ENCODE data around the gene NIBAN1. TPM values are rescaled to one million over a fixed set of nuclear protein-coding genes. Genes with fewer than 3 reads are reported as not detected.

NIBAN1 gene
- total RNA-seq, 1 experiment from 2014 or later: 19.5 TPM

- Mint-ChIP-seq H3K27me3 (ENCODE audit: unreplicated experiment) (no peaks in the 10 kb centered on the region), H3K36me3 (ENCODE audit: insufficient read depth, unreplicated experiment) (peaks cover 5% of the 10 kb centered on the region), H3K4me3 (ENCODE audit: low read depth, unreplicated experiment) (peak overlapping the region; percentile 40), H3K9me3 (ENCODE audit: low read depth, unreplicated experiment) (no peaks in the 10 kb centered on the region), H3K4me1 (ENCODE audit: low read depth, unreplicated experiment) (peaks cover 13% of the 10 kb centered on the region), H3K27ac (ENCODE audit: unreplicated experiment) (peak overlapping the region; percentile 66)
- intact Hi-C loops (cut with micrococcal nuclease; ENCODE audit: unreplicated experiment): no loop called here
- peak; percentile 29 for DNase-seq
- TF ChIP-seq, protein P1, sequence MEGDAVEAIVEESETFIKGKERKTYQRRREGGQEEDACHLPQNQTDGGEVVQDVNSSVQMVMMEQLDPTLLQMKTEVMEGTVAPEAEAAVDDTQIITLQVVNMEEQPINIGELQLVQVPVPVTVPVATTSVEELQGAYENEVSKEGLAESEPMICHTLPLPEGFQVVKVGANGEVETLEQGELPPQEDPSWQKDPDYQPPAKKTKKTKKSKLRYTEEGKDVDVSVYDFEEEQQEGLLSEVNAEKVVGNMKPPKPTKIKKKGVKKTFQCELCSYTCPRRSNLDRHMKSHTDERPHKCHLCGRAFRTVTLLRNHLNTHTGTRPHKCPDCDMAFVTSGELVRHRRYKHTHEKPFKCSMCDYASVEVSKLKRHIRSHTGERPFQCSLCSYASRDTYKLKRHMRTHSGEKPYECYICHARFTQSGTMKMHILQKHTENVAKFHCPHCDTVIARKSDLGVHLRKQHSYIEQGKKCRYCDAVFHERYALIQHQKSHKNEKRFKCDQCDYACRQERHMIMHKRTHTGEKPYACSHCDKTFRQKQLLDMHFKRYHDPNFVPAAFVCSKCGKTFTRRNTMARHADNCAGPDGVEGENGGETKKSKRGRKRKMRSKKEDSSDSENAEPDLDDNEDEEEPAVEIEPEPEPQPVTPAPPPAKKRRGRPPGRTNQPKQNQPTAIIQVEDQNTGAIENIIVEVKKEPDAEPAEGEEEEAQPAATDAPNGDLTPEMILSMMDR (IDR thresholded peaks at IDR 0.05; ENCODE audit: unreplicated experiment): no peak
- CTCF ChIA-PET: interaction anchor here (0.5 kb wide), 1 partner anchor 798 kb away, joined by 3 read pairs; no protein-coding TSS in a partner anchor
- BruUV-seq (replicated peaks): no TSS peak
These were observed 44.6 kb downstream of the NIBAN1 start for GRCh38 chr1:184929711-184930202.

DNA sequence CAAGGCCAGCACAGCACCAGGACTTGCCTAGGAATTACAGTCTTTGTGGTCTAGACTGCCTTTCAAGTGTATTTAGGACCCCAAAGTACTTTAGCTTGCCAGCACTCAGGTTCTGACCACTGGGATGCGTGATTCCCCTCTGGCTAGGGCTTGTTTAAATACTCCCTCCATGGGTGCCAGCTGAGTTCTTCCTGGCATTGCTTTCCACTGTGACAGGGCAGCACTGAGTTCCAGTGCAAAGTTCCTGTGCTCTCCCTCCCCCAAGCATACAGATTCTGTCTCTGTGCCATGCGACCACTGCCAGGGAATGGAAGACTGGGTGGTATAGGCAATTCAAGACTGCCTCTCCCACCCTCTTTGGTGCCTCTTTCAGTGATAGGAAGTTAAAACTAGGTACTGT lies 45.9 kb downstream of the NIBAN1 start:
- TF ChIP-seq, protein P1 (IDR thresholded peaks at IDR 0.05; ENCODE audit: unreplicated experiment): no peak
- no peak overlapping the region for H3K4me3 Mint-ChIP-seq (ENCODE audit: low read depth, unreplicated experiment)
- peaks cover 13% of the 10 kb centered on the region for H3K4me1 Mint-ChIP-seq (ENCODE audit: low read depth, unreplicated experiment)
- no TSS peak for BruUV-seq (replicated peaks)
- H3K9me3 Mint-ChIP-seq (ENCODE audit: low read depth, unreplicated experiment): no peaks in the 10 kb centered on the region
- peaks cover 5% of the 10 kb centered on the region for H3K36me3 Mint-ChIP-seq (ENCODE audit: insufficient read depth, unreplicated experiment)
- no peak for DNase-seq
- no peak overlapping the region for H3K27ac Mint-ChIP-seq (ENCODE audit: unreplicated experiment)
- H3K27me3 Mint-ChIP-seq (ENCODE audit: unreplicated experiment): no peaks in the 10 kb centered on the region
- CTCF ChIA-PET: interaction anchor here (0.6 kb wide), 1 partner anchor 9 kb away, joined by 4 read pairs; no protein-coding TSS in a partner anchor
- intact Hi-C loops (cut with micrococcal nuclease; ENCODE audit: unreplicated experiment): no loop called here

Other genes starting within 250 kb of the NIBAN1 start
- 41.9 and 44.5 TPM in 2 replicates for gene EDEM3, start 219.7 kb downstream of the NIBAN1 start, total RNA-seq (2022)
- 19.3 and 23.3 TPM in 2 replicates for gene RNF2, start 71.0 kb upstream of the NIBAN1 start, total RNA-seq (2022)
- 16.9 and 27.2 TPM in 2 replicates for gene TRMT1L, start 182.4 kb upstream of the NIBAN1 start, total RNA-seq (2022)
- 2.6 and 2.9 TPM in 2 replicates for gene SWT1, start 182.7 kb upstream of the NIBAN1 start, total RNA-seq (2022)